Measurements from ENCODE around the gene HSFX2. TPM values are rescaled to one million over a fixed set of nuclear protein-coding genes. Genes with fewer than 3 reads are reported as not detected.
"Not testable (repeated sequence)": the region's sequence is repeated elsewhere in the genome, so short reads cannot be mapped to it uniquely, and the experiment has no call there.

The HSFX2 gene
- not detected for total RNA-seq

GRCh38 chrX:149595214-149595613 is at the start of gene HSFX2:
TSS of gene HSFX2 (minus strand) at chrX:149595314. CDS start at chrX:149594700, 614 bp downstream.
- not testable (repeated sequence) for DNase-seq

GRCh38 chrX:149643496-149643895 is 48.4 kb upstream of the HSFX2 start:
- peak; percentile 49 for DNase-seq

GRCh38 chrX:149641835-149642234 is 46.7 kb upstream of the HSFX2 start:
- peak; percentile 71 for DNase-seq

GRCh38 chrX:149641432-149641831 is 46.3 kb upstream of the HSFX2 start:
- DNase-seq = no peak

- DNase-seq = no peak
Observed at GRCh38 chrX:149639568-149639967, 44.5 kb upstream of the HSFX2 start.

- no peak for DNase-seq
Observed at GRCh38 chrX:149638860-149639259, 43.7 kb upstream of the HSFX2 start.

- DNase-seq = no peak
Observed at GRCh38 chrX:149633511-149633910, 38.4 kb upstream of the HSFX2 start.

- no peak for DNase-seq
Observed at GRCh38 chrX:149631234-149632165, 36.4 kb upstream of the HSFX2 start, which contains the start of gene TMEM185A. TSS of gene TMEM185A (minus strand) at chrX:149631792. CDS start at chrX:149631580, 212 bp downstream.

GRCh38 chrX:149630681-149631233 is 35.6 kb upstream of the HSFX2 start:
- peak; percentile 19 for DNase-seq

GRCh38 chrX:149629730-149630387 is 34.7 kb upstream of the HSFX2 start:
- no peak for DNase-seq

- DNase-seq = no peak
Observed at GRCh38 chrX:149628768-149629167, 33.7 kb upstream of the HSFX2 start.

- no peak for DNase-seq
Observed at GRCh38 chrX:149628280-149628679, 33.2 kb upstream of the HSFX2 start.

- not testable (repeated sequence) for DNase-seq
Observed at GRCh38 chrX:149626829-149627228, 31.7 kb upstream of the HSFX2 start.

- DNase-seq = not testable (repeated sequence)
Observed at GRCh38 chrX:149619662-149620061, 24.5 kb upstream of the HSFX2 start.

GRCh38 chrX:149618871-149619270 is 23.8 kb upstream of the HSFX2 start:
- DNase-seq = no peak

GRCh38 chrX:149611623-149612175 is 16.6 kb upstream of the HSFX2 start:
- no peak for DNase-seq

GRCh38 chrX:149610511-149610910 is 15.4 kb upstream of the HSFX2 start:
- DNase-seq = no peak

- DNase-seq = no peak
Observed at GRCh38 chrX:149607699-149608098, 12.6 kb upstream of the HSFX2 start.

GRCh38 chrX:149605248-149605885 is 10.3 kb upstream of the HSFX2 start:
- not testable (repeated sequence) for DNase-seq

GRCh38 chrX:149598603-149599002 is 3.5 kb upstream of the HSFX2 start:
- DNase-seq = not testable (repeated sequence)

- not testable (repeated sequence) for DNase-seq
Observed at GRCh38 chrX:149595943-149596342, 829 bp upstream of the HSFX2 start.

- DNase-seq = not testable (repeated sequence)
Observed at GRCh38 chrX:149590993-149591392, 4.1 kb downstream of the HSFX2 start.

All from skin of body (tissue), 2 donors.